Caki2 (cell line): ENCODE results near the gene DRAXIN. TPM values are rescaled to one million over a fixed set of nuclear protein-coding genes. Genes with fewer than 3 reads are reported as not detected.
"Not testable (repeated sequence)": the region's sequence is repeated elsewhere in the genome, so short reads cannot be mapped to it uniquely, and the experiment has no call there.

Experiments used
- DNase-seq: peaks from one replicate; pipeline ENCODE4 v3.0.0-alpha.2; 2015; ENCODE audit warnings: low read depth
- in situ Hi-C: cut with HindIII; loops from 2 replicates; pipeline ENCODE4 v1.10.0; 2016; ENCODE audit warnings: low sequenced_read_pairs, low pct_unique_long_range_greater_than_20kb, mixed read lengths
- total RNA-seq: library from RNA; depleted of rRNA; stranded (reverse); fragments of >200 nt; shearing (Covaris generic); gene quantifications from 2 replicates; pipeline ENCODE4 v1.2.3, GENCODE V29; 2014; ENCODE audit warnings: low replicate concordance; rRNA removed

The DRAXIN gene
- total RNA-seq: not detected in 2 replicates

DNA sequence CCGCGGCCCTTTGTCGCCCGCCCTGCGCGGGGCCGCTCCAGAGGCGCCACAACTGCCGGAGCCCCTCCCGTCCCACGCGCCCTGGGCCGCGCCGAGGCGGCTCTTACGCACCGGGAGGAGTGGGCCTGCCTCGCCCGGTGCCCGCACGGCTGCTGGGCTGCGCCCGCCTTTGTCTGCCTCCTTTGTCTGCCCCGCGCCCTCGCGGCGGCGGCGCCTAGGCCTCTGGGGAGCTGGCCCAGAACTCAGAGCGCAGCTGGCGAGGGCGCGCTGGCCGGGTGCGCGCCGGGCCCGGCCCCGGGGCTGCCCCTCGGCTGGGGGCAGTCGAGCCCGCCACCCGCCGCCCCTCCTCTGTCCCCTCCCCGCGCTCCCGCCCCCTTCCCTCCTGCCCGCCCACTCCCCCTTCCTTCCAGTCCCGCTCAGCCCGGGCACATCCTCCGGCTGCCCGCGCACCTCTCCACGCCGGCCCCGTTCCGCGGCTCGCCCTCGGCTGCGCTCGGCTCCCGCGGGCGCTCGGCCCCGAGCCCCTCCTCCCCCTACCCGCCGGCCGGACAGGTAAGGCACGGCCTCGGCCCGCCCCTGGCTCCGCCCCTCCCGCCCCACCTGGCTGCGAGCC lies at the start of gene DRAXIN:
DRAXIN (plus strand) TSS at position 409 of the 613 bp plus-strand sequence. CDS start 14,549 bp downstream, outside the sequence.
- in situ Hi-C loops: no loop called here
- no peak for DNase-seq

- no peak for DNase-seq
- in situ Hi-C loops: no loop called here
Observed at GRCh38 chr1:11641776-11642305, 49.7 kb upstream of the DRAXIN start.

DNA sequence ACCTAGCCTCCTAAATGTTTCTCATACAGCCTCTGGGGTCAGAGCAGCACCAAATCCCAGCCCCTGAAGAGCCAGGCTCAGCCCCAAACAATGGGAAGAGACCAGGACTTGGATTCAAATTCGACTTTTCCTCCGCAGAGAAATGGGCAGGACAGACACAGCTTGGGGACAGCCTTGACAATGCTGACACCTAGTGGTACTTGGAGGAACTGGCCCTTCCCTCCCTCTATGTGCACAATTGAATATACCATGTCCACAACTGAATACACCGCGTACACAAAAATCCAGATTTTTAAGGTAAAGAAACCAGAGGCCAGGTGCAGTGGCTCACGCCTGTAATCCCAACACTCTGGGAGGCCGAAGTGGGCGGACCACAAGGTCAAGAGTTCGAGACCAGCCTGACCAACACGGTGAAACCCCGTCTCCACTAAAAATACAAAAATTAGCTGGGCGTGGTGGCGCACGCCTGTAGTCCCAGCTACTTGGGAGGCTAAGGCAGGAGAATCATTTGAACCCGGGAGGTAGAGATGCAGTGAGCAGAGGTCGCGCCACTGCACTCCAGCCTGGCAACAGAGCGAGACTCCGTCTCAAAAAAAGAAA lies 49.0 kb upstream of the DRAXIN start:
- peak; percentile 28 for DNase-seq
- in situ Hi-C loops: not testable (repeated sequence)

DNA sequence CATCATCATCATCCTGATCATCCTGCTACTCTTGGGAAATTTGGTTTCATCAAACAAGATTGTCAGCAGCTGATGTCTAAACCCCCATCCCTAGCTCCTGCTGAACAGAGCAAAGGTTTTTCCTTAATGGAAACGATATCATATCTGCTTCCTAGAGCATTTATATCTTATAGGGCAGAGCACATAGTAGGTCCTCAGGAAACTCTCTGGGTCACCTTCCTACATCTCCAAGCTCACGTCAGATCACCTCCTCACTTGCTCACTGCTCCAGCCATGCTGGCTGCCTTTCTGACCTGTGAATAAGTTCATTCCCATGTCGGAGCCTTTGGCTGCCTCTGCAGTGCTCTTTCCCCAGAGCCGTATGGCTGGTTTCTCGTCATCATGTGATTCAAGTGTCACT lies 47.7 kb upstream of the DRAXIN start:
- DNase-seq: no peak
- in situ Hi-C loops: no loop called here

DNA sequence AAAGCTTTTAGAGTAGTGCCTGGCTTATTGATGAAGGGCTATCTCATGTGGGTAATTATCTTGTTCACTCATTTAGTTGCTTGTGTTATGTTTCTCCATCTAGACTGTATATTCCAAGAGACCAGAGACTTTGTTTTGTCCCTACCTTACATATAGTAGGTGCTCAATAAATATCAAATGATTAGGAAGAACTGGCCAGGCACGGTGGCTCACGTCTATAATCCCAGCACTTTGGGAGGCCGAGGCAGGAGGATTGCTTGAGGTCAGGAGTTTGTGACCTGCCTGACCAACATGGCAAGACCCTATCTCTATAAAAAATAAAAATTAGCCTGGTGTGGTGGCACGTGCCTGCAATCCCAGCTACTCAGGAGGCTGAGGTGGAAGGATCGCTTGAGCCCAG lies 46.2 kb upstream of the DRAXIN start:
- in situ Hi-C loops: no loop called here
- DNase-seq: no peak

- peak; percentile 31 for DNase-seq
- in situ Hi-C loops: no loop called here
Observed at GRCh38 chr1:11645670-11646265, 45.7 kb upstream of the DRAXIN start.

DNA sequence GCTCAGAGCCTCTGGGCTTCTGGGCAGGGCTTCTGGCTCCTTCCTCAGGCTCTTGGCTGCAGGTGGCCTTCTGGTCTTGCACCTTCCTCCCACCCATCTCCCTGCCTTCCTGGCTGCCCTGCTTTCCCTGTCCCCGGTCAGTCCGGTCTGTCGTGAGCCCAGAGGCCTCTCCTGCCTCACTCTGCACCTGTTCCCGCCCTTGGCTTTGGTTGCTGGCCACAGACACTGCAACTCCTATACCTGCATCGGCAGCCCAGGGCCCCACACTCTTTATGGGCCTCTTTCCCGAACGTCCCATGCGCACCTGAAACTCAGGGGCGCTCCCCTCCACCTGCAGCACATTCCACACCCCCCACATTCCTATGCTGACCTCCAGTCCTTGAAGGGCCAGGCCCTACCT lies 45.2 kb upstream of the DRAXIN start:
- in situ Hi-C loops: no loop called here
- no peak for DNase-seq

GRCh38 chr1:11647333-11647732 lies 44.2 kb upstream of the DRAXIN start:
- in situ Hi-C loops: no loop called here
- no peak for DNase-seq

DNA sequence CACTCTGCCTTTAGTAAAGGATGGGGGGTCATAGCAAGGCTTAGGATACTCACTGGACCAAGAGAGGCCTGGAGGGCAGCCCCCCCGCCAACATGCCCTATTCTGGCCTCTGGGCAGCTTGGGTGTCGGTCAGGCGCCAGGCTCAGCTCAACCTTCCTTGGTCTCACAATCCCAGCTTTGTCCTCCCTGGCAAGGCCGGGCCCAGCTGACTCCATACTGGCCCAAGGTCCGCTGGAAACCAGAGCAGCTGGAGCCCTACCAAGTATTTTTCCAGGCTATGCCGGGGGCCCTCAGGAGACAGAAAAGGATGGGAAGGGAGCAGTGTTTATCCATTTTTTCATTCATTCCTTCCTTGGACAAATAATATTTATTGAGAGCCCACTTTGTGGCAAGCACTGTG lies 43.5 kb upstream of the DRAXIN start:
- in situ Hi-C loops: no loop called here
- DNase-seq: no peak

GRCh38 chr1:11648732-11649158 lies 42.8 kb upstream of the DRAXIN start:
- DNase-seq: no peak
- in situ Hi-C loops: no loop called here

DNA sequence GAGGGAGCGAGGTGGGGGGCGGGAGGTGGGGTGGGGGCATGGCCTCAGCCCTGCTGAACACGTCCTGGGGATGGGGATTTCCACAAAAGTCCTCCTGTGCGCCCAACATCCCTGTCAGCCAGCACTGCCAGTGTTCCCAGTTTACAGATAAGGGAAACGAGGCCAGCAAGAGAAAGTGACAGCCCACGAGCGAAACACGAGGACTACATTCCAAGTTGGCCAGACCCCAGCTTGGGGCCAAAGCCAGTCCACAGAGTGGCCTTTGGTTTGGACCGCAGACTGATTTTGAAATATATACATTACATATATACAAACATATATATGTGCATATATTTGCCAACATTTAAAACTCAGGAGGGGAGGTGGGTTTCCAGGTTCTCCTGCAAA lies 42.3 kb upstream of the DRAXIN start:
- in situ Hi-C loops: no loop called here
- DNase-seq: no peak

DNA sequence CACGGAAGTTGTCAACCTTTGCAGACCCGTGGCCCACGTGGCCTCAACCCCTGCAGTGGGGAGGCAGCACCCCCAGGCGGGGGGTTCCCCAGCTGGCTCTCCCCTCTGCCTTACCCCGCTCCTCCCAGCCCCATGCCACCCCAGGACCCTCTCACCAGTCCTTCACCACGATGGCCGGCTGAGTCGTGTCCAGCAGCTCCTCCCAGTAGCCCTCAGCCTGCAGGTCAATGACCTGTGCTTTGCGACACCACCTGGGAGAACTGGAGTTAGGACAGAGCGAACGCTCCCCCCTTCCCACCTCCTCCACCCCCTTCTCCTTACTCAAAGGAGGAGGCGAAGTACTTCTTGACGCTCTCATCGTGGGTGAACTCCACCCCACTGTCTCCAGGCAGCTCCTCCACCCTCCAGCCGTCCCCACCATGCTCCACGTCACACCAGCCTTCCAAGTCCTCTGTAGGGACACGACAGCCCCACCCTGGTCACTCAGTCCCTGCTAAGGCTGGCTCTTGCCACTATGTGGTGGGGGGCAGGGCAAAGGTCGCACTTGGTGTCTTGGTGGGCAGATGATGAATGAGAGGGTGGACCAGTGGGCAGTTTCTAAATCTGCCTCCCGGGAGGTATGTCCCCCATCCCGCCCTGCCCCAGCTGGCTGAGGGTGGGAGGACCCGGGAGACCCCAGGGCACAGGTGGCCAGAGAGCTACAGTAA lies 41.7 kb upstream of the DRAXIN start:
- in situ Hi-C loops: no loop called here
- no peak for DNase-seq

DNA sequence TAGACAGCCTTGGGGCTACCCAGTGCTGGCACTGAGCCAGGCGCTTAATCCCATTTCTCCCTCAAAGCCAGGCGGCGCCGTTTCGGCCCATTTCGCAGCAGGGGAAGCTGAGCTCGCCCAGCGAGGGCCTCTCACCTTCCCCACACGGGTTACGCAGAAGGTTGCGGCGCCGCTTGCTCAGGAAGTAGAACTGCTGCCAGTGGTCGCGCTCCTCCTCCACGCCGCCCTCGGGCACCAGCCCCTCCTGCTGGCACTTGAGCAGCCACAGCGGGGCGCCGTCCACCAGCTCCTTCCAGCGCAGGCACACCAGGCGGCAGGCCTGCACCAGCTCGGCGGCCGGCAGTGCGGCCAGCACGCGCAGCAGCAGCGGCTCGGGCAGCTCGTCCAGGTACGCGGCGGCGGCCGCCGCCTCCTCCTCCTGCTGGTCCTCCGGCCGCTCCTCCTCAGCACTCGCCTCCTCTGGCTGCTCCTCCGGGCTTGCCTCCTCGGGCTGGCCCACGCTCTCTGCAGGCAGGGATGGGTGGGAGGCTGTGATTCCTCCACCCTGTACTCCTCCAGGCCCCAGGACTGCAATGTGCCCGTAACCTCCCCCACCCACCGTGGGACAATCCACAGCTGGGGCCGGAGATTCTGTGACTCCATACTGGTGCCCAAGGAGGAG lies 41.0 kb upstream of the DRAXIN start:
- in situ Hi-C loops: no loop called here
- DNase-seq: peak; percentile 36

DNA sequence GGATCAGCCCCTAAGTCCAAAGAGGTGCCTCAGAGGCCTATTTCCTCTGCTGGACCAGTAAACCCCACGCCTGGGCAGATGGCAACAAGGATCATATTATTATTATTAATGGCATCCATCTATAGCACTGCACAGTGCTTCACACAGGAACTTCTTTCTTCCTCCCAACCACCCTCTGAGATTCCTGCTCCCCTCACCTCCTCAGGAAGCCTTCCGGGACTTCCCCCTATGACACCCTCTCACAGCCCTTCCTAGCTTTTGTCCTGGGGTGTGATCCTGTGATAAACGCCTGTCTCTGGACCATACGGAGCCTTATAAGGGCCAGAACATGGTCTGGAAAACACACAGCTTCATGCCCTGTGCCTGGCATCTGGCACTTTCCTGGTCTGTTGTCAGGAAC lies 40.5 kb upstream of the DRAXIN start:
- no peak for DNase-seq
- in situ Hi-C loops: no loop called here

DNA sequence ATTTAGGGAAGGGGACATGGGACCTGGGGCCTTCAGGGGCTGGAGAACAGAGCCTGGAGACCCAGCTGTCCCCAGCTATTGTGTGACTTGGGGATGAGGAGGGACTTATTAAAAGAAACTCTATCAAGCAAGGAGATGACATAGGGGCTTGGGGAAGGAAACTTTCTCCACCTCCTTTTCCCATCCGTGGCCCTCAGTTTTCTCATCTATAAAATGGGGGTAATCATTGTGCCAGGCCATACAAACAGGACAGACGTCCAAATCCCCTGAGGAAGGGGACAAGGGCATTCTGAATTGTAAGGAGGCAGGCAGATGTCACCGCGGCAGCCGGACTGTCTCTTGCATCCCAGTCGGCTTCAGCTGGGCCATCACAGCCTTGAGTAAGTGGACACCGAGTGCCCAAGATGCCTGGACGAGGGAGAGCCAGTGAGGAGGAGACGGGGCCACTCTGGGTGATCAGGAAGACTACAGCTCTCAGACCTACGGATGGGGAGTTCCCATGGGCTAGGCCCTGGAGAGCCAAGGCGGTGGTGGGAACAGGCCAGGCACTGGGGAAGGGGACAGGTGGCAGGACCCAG lies 39.2 kb upstream of the DRAXIN start:
- DNase-seq: no peak
- in situ Hi-C loops: no loop called here

DNA sequence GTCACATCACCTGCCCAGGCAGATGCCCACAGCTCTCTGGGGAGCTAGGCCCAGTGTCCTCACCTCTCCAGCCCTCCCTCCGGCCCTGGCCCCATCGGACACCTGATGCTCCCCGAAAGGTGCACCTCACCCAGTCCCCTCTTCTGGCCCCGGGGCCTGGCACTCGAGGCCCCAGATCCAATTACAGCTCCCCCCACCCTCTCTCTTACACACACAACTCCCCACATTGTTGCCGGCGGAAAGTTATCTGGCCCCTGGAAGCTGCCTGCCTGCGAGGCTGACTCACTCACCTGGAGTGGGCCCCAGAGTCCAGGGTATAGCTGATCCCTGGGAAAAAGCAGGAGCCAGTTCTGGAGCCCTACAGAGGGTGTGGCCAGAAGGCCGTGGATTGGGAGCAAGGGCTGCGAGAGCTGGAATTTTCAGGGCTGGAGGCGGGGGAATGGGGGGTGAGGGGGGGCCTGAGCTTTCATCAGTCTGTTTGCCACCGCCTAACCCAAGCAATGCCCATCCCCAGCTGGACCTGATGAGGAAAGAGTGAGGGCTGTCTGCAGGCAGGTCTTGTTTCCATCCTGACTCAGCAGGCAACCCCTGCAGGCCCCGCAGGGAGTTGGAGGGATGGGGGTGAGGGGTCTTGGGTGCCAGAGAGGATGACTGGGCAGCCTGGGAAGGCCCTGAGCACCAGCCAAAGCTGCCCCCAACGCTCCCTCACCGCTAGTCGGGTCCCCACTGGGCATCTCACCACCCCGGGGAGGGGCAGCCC lies 38.2 kb upstream of the DRAXIN start:
- DNase-seq: no peak
- in situ Hi-C loops: no loop called here

DNA sequence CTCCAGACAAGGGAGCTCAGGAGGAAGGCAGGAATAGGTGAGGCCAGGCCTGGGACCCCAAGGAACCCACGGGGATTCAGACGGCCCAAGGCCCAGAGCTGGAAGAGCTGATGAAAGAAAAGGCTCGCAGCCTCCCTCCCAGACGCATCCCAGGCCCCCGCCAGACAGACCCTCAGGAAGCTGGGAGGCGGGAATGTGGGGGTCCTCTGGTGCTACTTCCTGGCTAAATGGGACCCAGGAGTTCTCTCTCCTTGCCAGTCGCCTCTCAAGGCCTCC lies 37.7 kb upstream of the DRAXIN start:
- in situ Hi-C loops: no loop called here
- DNase-seq: no peak
